Activated naive CD8-positive, alpha-beta T cell treated with anti-CD3 and anti-CD28 coated beads, Interleukin-2, amount 50 U/mL, for 24 hours (primary cell): ENCODE measurements around the gene ARID5A.

ENCODE experiments used
- ATAC-seq: fragments of 150-1000 bp; cut with Tn5 transposase; one replicate; pipeline ENCODE4 v1.10.0; 2021
- DNase-seq: peaks from one replicate; pipeline ENCODE4 v3.0.0; 2021
- H3K27ac Mint-ChIP-seq: one replicate; pipeline ENCODE4 v1.8.0; 2021; ENCODE audit warnings: mild to moderate bottlenecking, mixed read lengths
- H3K27me3 Mint-ChIP-seq: one replicate; pipeline ENCODE4 v1.8.0; 2021; ENCODE audit warnings: mixed read lengths
- H3K36me3 Mint-ChIP-seq: one replicate; pipeline ENCODE4 v1.8.0; 2021; ENCODE audit warnings: low read depth, mixed read lengths
- H3K4me1 Mint-ChIP-seq: one replicate; pipeline ENCODE4 v1.8.0; 2021; ENCODE audit warnings: mixed read lengths
- H3K4me3 Mint-ChIP-seq: one replicate; pipeline ENCODE4 v1.8.0; 2021; ENCODE audit warnings: mild to moderate bottlenecking, moderate library complexity, mixed read lengths
- H3K9me3 Mint-ChIP-seq: one replicate; pipeline ENCODE4 v1.8.0; 2021; ENCODE audit warnings: mixed read lengths

ARID5A gene

GRCh38 chr2:96564026-96564425 lies 27.5 kb downstream of the ARID5A start:
- Mint-ChIP-seq H3K4me3 (no peak overlapping the region), H3K4me1 (no peaks in the 10 kb centered on the region), H3K27me3 (no peaks in the 10 kb centered on the region), H3K27ac (no peak overlapping the region), H3K36me3 (no peaks in the 10 kb centered on the region), H3K9me3 (no peaks in the 10 kb centered on the region)
- ATAC-seq (no peak), DNase-seq (no peak)

GRCh38 chr2:96564563-96564962 lies 28.0 kb downstream of the ARID5A start:
- no peaks in the 10 kb centered on the region for H3K9me3 Mint-ChIP-seq
- ATAC-seq: no peak
- no peaks in the 10 kb centered on the region for H3K36me3 Mint-ChIP-seq
- no peak overlapping the region for H3K27ac Mint-ChIP-seq
- no peak for DNase-seq
- H3K4me1 Mint-ChIP-seq: no peaks in the 10 kb centered on the region
- no peak overlapping the region for H3K4me3 Mint-ChIP-seq
- no peaks in the 10 kb centered on the region for H3K27me3 Mint-ChIP-seq

GRCh38 chr2:96565111-96565510 lies 28.6 kb downstream of the ARID5A start:
- H3K4me1 Mint-ChIP-seq: no peaks in the 10 kb centered on the region
- H3K9me3 Mint-ChIP-seq: no peaks in the 10 kb centered on the region
- H3K36me3 Mint-ChIP-seq: no peaks in the 10 kb centered on the region
- no peak for DNase-seq
- no peak for ATAC-seq
- H3K4me3 Mint-ChIP-seq: no peak overlapping the region
- no peaks in the 10 kb centered on the region for H3K27me3 Mint-ChIP-seq
- no peak overlapping the region for H3K27ac Mint-ChIP-seq

- DNase-seq (no peak), ATAC-seq (no peak)
- Mint-ChIP-seq H3K27ac (no peak overlapping the region), H3K36me3 (peaks cover 1% of the 10 kb centered on the region), H3K27me3 (no peaks in the 10 kb centered on the region), H3K4me1 (no peaks in the 10 kb centered on the region), H3K9me3 (no peaks in the 10 kb centered on the region), H3K4me3 (no peak overlapping the region)
Measured at GRCh38 chr2:96568094-96568493, 31.5 kb downstream of the ARID5A start.

GRCh38 chr2:96574364-96574763 lies 37.8 kb downstream of the ARID5A start:
- no peak for ATAC-seq

GRCh38 chr2:96575785-96576456 lies 39.4 kb downstream of the ARID5A start:
- Mint-ChIP-seq H3K27me3 (no peaks in the 10 kb centered on the region), H3K4me1 (no peaks in the 10 kb centered on the region), H3K36me3 (peaks cover 1% of the 10 kb centered on the region), H3K9me3 (no peaks in the 10 kb centered on the region), H3K4me3 (no peak overlapping the region), H3K27ac (no peak overlapping the region)
- DNase-seq: no peak
- no peak for ATAC-seq

More at GRCh38 chr2:96574364-96574763, 37.8 kb downstream of the ARID5A start:
- H3K9me3 Mint-ChIP-seq: no peaks in the 10 kb centered on the region
- DNase-seq: no peak
- H3K27ac Mint-ChIP-seq: no peak overlapping the region
- H3K36me3 Mint-ChIP-seq: peaks cover 1% of the 10 kb centered on the region
- no peaks in the 10 kb centered on the region for H3K27me3 Mint-ChIP-seq
- H3K4me1 Mint-ChIP-seq: no peaks in the 10 kb centered on the region
- no peak overlapping the region for H3K4me3 Mint-ChIP-seq

GRCh38 chr2:96577501-96577900 lies 40.9 kb downstream of the ARID5A start:
- H3K36me3 Mint-ChIP-seq: peaks cover 1% of the 10 kb centered on the region
- ATAC-seq (no peak), DNase-seq (no peak)
- no peaks in the 10 kb centered on the region for H3K27me3 Mint-ChIP-seq
- no peaks in the 10 kb centered on the region for H3K9me3 Mint-ChIP-seq
- no peak overlapping the region for H3K27ac Mint-ChIP-seq
- H3K4me3 Mint-ChIP-seq: no peak overlapping the region
- no peaks in the 10 kb centered on the region for H3K4me1 Mint-ChIP-seq

- Mint-ChIP-seq H3K27me3 (no peaks in the 10 kb centered on the region), H3K27ac (no peak overlapping the region), H3K9me3 (no peaks in the 10 kb centered on the region), H3K4me1 (no peaks in the 10 kb centered on the region), H3K36me3 (no peaks in the 10 kb centered on the region), H3K4me3 (no peak overlapping the region)
- no peak for DNase-seq
- no peak for ATAC-seq
Measured at GRCh38 chr2:96578731-96579130, 42.2 kb downstream of the ARID5A start.

- no peaks in the 10 kb centered on the region for H3K4me1 Mint-ChIP-seq
- no peak for ATAC-seq
- H3K36me3 Mint-ChIP-seq: peaks cover 3% of the 10 kb centered on the region
- no peak overlapping the region for H3K27ac Mint-ChIP-seq
- H3K9me3 Mint-ChIP-seq: no peaks in the 10 kb centered on the region
- no peak for DNase-seq
- no peak overlapping the region for H3K4me3 Mint-ChIP-seq
- H3K27me3 Mint-ChIP-seq: no peaks in the 10 kb centered on the region
Measured at GRCh38 chr2:96579422-96579821, 42.9 kb downstream of the ARID5A start.

- no peak for ATAC-seq
- peaks cover 10% of the 10 kb centered on the region for H3K36me3 Mint-ChIP-seq
- no peaks in the 10 kb centered on the region for H3K9me3 Mint-ChIP-seq
- H3K4me3 Mint-ChIP-seq: no peak overlapping the region
- no peak for DNase-seq
- H3K27me3 Mint-ChIP-seq: no peaks in the 10 kb centered on the region
- no peaks in the 10 kb centered on the region for H3K4me1 Mint-ChIP-seq
- H3K27ac Mint-ChIP-seq: no peak overlapping the region
Measured at GRCh38 chr2:96580771-96581170, 44.2 kb downstream of the ARID5A start.

- H3K27me3 Mint-ChIP-seq: no peaks in the 10 kb centered on the region
- ATAC-seq (no peak), DNase-seq (no peak)
- H3K27ac Mint-ChIP-seq: no peak overlapping the region
- H3K4me1 Mint-ChIP-seq: no peaks in the 10 kb centered on the region
- H3K4me3 Mint-ChIP-seq: no peak overlapping the region
- no peaks in the 10 kb centered on the region for H3K9me3 Mint-ChIP-seq
- H3K36me3 Mint-ChIP-seq: peaks cover 14% of the 10 kb centered on the region
Measured at GRCh38 chr2:96584017-96584416, 47.5 kb downstream of the ARID5A start.

GRCh38 chr2:96587843-96588242 lies 51.3 kb downstream of the ARID5A start:
- H3K9me3 Mint-ChIP-seq: no peaks in the 10 kb centered on the region
- H3K27me3 Mint-ChIP-seq: no peaks in the 10 kb centered on the region
- H3K36me3 Mint-ChIP-seq: peaks cover 25% of the 10 kb centered on the region

GRCh38 chr2:96591054-96591453 lies 54.5 kb downstream of the ARID5A start:
- Mint-ChIP-seq H3K36me3 (peaks cover 40% of the 10 kb centered on the region), H3K4me1 (peaks cover 31% of the 10 kb centered on the region), H3K27me3 (no peaks in the 10 kb centered on the region), H3K9me3 (no peaks in the 10 kb centered on the region), H3K4me3 (no peak overlapping the region), H3K27ac (no peak overlapping the region)
- ATAC-seq (no peak), DNase-seq (no peak)

More at GRCh38 chr2:96587843-96588242, 51.3 kb downstream of the ARID5A start:
- ATAC-seq: no peak
- Mint-ChIP-seq H3K4me3 (no peak overlapping the region), H3K4me1 (peaks cover under 1% of the 10 kb centered on the region), H3K27ac (peak overlapping the region; percentile 4)
- DNase-seq: no peak

- peaks cover 31% of the 10 kb centered on the region for H3K4me1 Mint-ChIP-seq
- no peak for DNase-seq
- H3K27me3 Mint-ChIP-seq: no peaks in the 10 kb centered on the region
Measured at GRCh38 chr2:96591494-96591893, 54.9 kb downstream of the ARID5A start.

GRCh38 chr2:96594282-96594681 lies 57.7 kb downstream of the ARID5A start:
- peaks cover 52% of the 10 kb centered on the region for H3K36me3 Mint-ChIP-seq
- H3K27ac Mint-ChIP-seq: peak overlapping the region; percentile 87
- peaks cover 32% of the 10 kb centered on the region for H3K4me1 Mint-ChIP-seq

More at GRCh38 chr2:96591494-96591893, 54.9 kb downstream of the ARID5A start:
- no peak overlapping the region for H3K27ac Mint-ChIP-seq
- H3K36me3 Mint-ChIP-seq: peaks cover 40% of the 10 kb centered on the region
- H3K4me3 Mint-ChIP-seq: no peak overlapping the region
- no peak for ATAC-seq
- no peaks in the 10 kb centered on the region for H3K9me3 Mint-ChIP-seq

More at GRCh38 chr2:96594282-96594681, 57.7 kb downstream of the ARID5A start:
- H3K27me3 Mint-ChIP-seq: no peaks in the 10 kb centered on the region
- no peaks in the 10 kb centered on the region for H3K9me3 Mint-ChIP-seq
- no peak for DNase-seq
- H3K4me3 Mint-ChIP-seq: no peak overlapping the region
- ATAC-seq: no peak
